Skeletal muscle tissue (tissue), 4 donors: ENCODE measurements around the gene ADAM22. TPM values are rescaled to one million over a fixed set of nuclear protein-coding genes. Genes with fewer than 3 reads are reported as not detected.

ENCODE experiments used
- H3K27ac ChIP-seq: one replicate; pipeline ENCODE4 v1.7.0; 2013; ENCODE audit warnings: mild to moderate bottlenecking, low read depth, low read length, inconsistent platforms
- H3K27me3 ChIP-seq, 3 donors: one replicate each; pipeline ENCODE4 v1.7.0; 2013; ENCODE audit warnings: low read length in 3 of 3; ENCODE audit not compliant: control insufficient read depth in 3 of 3, insufficient read depth in 3 of 3
- H3K36me3 ChIP-seq, 3 donors: one replicate each; pipeline ENCODE4 v1.7.0; 2013; ENCODE audit warnings: low read length in 3 of 3; ENCODE audit not compliant: control insufficient read depth in 3 of 3, insufficient read depth in 3 of 3
- H3K4me1 ChIP-seq, 3 donors: one replicate each; pipeline ENCODE4 v1.7.0; 2013; ENCODE audit warnings: low read length in 3 of 3, mild to moderate bottlenecking in 3 of 3; ENCODE audit not compliant: control insufficient read depth in 3 of 3, insufficient read depth in 3 of 3
- H3K4me3 ChIP-seq, 3 donors: one replicate each; pipeline ENCODE4 v1.7.0; 2013; ENCODE audit warnings: low read length in 3 of 3
- H3K9ac ChIP-seq, 3 donors: one replicate each; pipeline ENCODE4 v1.7.0; 2013; ENCODE audit warnings: low read length in 3 of 3, mild to moderate bottlenecking in 3 of 3, moderate library complexity in 2 of 3, low read depth in 1 of 3
- H3K9me3 ChIP-seq, 3 donors: one replicate each; pipeline ENCODE4 v1.7.0; 2013; ENCODE audit warnings: low read length in 3 of 3; ENCODE audit not compliant: control insufficient read depth in 3 of 3
- total RNA-seq: library from RNA; depleted of rRNA; stranded (reverse); fragments of >200 nt; gene quantifications from one replicate; pipeline ENCODE4 v1.2.3, GENCODE V29; 2014
- donor health status: Osteomylitis.

The ADAM22 gene
- total RNA-seq, 1 donor from 2014 or later = 9.9 TPM

GRCh38 chr7:88002617-88003016 lies 68.6 kb downstream of the ADAM22 start:
- no peak overlapping the region for H3K27ac ChIP-seq

GRCh38 chr7:88003581-88003980 lies 69.5 kb downstream of the ADAM22 start:
- no peaks in the 10 kb centered on the region for H3K36me3 ChIP-seq
- H3K9ac ChIP-seq = no peak overlapping the region
- no peak overlapping the region for H3K4me3 ChIP-seq
- H3K4me1 ChIP-seq = peaks cover 0 to 4% (median 0%) of the 10 kb centered on the region in 3 donors
- H3K27me3 ChIP-seq = no peaks in the 10 kb centered on the region
- no peaks in the 10 kb centered on the region for H3K9me3 ChIP-seq
- H3K27ac ChIP-seq = no peak overlapping the region

More at GRCh38 chr7:88002617-88003016, 68.6 kb downstream of the ADAM22 start:
- Histone ChIP-seq H3K27me3 (no peaks in the 10 kb centered on the region), H3K9ac (no peak overlapping the region), H3K36me3 (no peaks in the 10 kb centered on the region), H3K4me3 (no peak overlapping the region), H3K4me1 (peaks cover 0 to 4% (median 0%) of the 10 kb centered on the region in 3 donors), H3K9me3 (no peaks in the 10 kb centered on the region)

GRCh38 chr7:88005191-88005590 lies 71.1 kb downstream of the ADAM22 start:
- no peaks in the 10 kb centered on the region for H3K36me3 ChIP-seq
- H3K9ac ChIP-seq = no peak overlapping the region
- no peaks in the 10 kb centered on the region for H3K27me3 ChIP-seq
- peaks cover 0 to 4% (median 0%) of the 10 kb centered on the region in 3 donors for H3K4me1 ChIP-seq
- H3K9me3 ChIP-seq = no peaks in the 10 kb centered on the region
- no peak overlapping the region for H3K4me3 ChIP-seq
- no peak overlapping the region for H3K27ac ChIP-seq

GRCh38 chr7:88009651-88010050 lies 75.6 kb downstream of the ADAM22 start:
- Histone ChIP-seq H3K27ac (no peak overlapping the region), H3K36me3 (no peaks in the 10 kb centered on the region), H3K27me3 (no peaks in the 10 kb centered on the region), H3K4me1 (no peaks in the 10 kb centered on the region), H3K4me3 (no peak overlapping the region), H3K9me3 (no peaks in the 10 kb centered on the region), H3K9ac (no peak overlapping the region)

- Histone ChIP-seq H3K9me3 (no peaks in the 10 kb centered on the region), H3K27ac (no peak overlapping the region), H3K4me1 (no peaks in the 10 kb centered on the region), H3K9ac (no peak overlapping the region), H3K27me3 (no peaks in the 10 kb centered on the region), H3K36me3 (no peaks in the 10 kb centered on the region), H3K4me3 (no peak overlapping the region)
Observed at GRCh38 chr7:88012086-88012485, 78.0 kb downstream of the ADAM22 start.

GRCh38 chr7:88013981-88014380 lies 79.9 kb downstream of the ADAM22 start:
- Histone ChIP-seq H3K9ac (no peak overlapping the region), H3K27me3 (no peaks in the 10 kb centered on the region), H3K4me3 (no peak overlapping the region), H3K27ac (no peak overlapping the region), H3K36me3 (no peaks in the 10 kb centered on the region), H3K9me3 (no peaks in the 10 kb centered on the region), H3K4me1 (no peaks in the 10 kb centered on the region)

GRCh38 chr7:88014581-88014980 lies 80.5 kb downstream of the ADAM22 start:
- H3K27ac ChIP-seq = no peak overlapping the region
- no peaks in the 10 kb centered on the region for H3K36me3 ChIP-seq
- H3K9me3 ChIP-seq = no peaks in the 10 kb centered on the region
- no peaks in the 10 kb centered on the region for H3K4me1 ChIP-seq
- no peaks in the 10 kb centered on the region for H3K27me3 ChIP-seq
- H3K9ac ChIP-seq = no peak overlapping the region
- H3K4me3 ChIP-seq = no peak overlapping the region

- Histone ChIP-seq H3K4me3 (no peak overlapping the region), H3K36me3 (no peaks in the 10 kb centered on the region), H3K9me3 (no peaks in the 10 kb centered on the region), H3K4me1 (no peaks in the 10 kb centered on the region), H3K27me3 (no peaks in the 10 kb centered on the region), H3K9ac (no peak overlapping the region), H3K27ac (no peak overlapping the region)
Observed at GRCh38 chr7:88015309-88015708, 81.3 kb downstream of the ADAM22 start.

GRCh38 chr7:88018501-88018900 lies 84.5 kb downstream of the ADAM22 start:
- no peaks in the 10 kb centered on the region for H3K4me1 ChIP-seq
- H3K9me3 ChIP-seq = no peaks in the 10 kb centered on the region
- H3K4me3 ChIP-seq = no peak overlapping the region
- H3K27ac ChIP-seq = no peak overlapping the region
- no peaks in the 10 kb centered on the region for H3K36me3 ChIP-seq
- no peak overlapping the region for H3K9ac ChIP-seq
- no peaks in the 10 kb centered on the region for H3K27me3 ChIP-seq

GRCh38 chr7:88020953-88021665 lies 87.1 kb downstream of the ADAM22 start:
- Histone ChIP-seq H3K9me3 (no peaks in the 10 kb centered on the region), H3K36me3 (no peaks in the 10 kb centered on the region), H3K9ac (no peak overlapping the region), H3K4me3 (no peak overlapping the region), H3K27ac (no peak overlapping the region), H3K27me3 (no peaks in the 10 kb centered on the region), H3K4me1 (no peaks in the 10 kb centered on the region)
